IMR-90 (cell line): ENCODE measurements around the gene ACP1.

ENCODE experiments used
- CEBPB ChIP-seq: IDR thresholded peaks from 2 replicates; pipeline ENCODE4 v1.6.1; 2012; ENCODE audit warnings: low read depth, low read length, improper control_type of control experiment
- CTCF ChIP-seq: conservative IDR thresholded peaks from 2 replicates; pipeline ENCODE4 v1.5.1; 2012; ENCODE audit warnings: mild to moderate bottlenecking, low read depth, low read length, improper control_type of control experiment
- ELK1 ChIP-seq: fragments of 150-350 bp; IDR thresholded peaks from 2 replicates; pipeline ENCODE4 v1.6.1; 2016; ENCODE audit warnings: low read depth, mild to moderate bottlenecking, low read length, moderate library complexity, borderline replicate concordance
- MAFK ChIP-seq: IDR thresholded peaks from 2 replicates; pipeline ENCODE4 v1.6.1; 2012; ENCODE audit warnings: low read depth, low read length, improper control_type of control experiment
- POLR2A ChIP-seq: IDR thresholded peaks from 2 replicates; pipeline ENCODE4 v1.6.1; 2012; ENCODE audit warnings: mild to moderate bottlenecking, low read depth, low read length
- RAD21 ChIP-seq: IDR thresholded peaks from 2 replicates; pipeline ENCODE4 v1.6.1; 2012; ENCODE audit warnings: low read length, improper control_type of control experiment

GRCh38 chr2:257429-257828 is 7.3 kb upstream of the ACP1 start:
- TF ChIP-seq CTCF: no peak
- no peak for TF ChIP-seq POLR2A
- no peak for TF ChIP-seq ELK1
- no peak for TF ChIP-seq RAD21
- TF ChIP-seq CEBPB: no peak
- TF ChIP-seq MAFK: no peak
